ENCODE data around the gene CSNK2A3.
"Not testable (repeated sequence)": the region's sequence is repeated elsewhere in the genome, so short reads cannot be mapped to it uniquely, and the experiment has no call there.

The CSNK2A3 gene

DNA sequence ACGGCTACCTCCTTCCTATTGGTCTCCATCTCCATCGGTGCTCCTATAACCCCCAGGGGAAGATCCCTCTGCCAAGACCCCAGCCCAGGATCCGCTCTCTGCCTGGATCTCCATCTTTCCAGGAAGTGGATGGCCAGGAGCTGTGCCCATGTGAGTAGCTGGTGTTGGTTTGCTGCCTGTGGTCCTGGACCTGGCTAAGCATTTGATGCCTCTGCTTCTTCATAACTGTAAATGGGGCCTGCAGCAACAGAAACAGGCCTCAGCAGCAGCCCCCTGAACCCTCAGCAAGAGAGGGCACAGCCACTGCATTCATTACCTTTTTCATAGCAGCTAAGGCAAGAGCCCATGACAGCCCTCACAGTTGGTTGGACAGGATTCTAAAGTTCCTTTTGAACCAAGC, 26.6 kb upstream of the CSNK2A3 start:
- no peak for DNase-seq (ENCODE audit: low read depth)

DNA sequence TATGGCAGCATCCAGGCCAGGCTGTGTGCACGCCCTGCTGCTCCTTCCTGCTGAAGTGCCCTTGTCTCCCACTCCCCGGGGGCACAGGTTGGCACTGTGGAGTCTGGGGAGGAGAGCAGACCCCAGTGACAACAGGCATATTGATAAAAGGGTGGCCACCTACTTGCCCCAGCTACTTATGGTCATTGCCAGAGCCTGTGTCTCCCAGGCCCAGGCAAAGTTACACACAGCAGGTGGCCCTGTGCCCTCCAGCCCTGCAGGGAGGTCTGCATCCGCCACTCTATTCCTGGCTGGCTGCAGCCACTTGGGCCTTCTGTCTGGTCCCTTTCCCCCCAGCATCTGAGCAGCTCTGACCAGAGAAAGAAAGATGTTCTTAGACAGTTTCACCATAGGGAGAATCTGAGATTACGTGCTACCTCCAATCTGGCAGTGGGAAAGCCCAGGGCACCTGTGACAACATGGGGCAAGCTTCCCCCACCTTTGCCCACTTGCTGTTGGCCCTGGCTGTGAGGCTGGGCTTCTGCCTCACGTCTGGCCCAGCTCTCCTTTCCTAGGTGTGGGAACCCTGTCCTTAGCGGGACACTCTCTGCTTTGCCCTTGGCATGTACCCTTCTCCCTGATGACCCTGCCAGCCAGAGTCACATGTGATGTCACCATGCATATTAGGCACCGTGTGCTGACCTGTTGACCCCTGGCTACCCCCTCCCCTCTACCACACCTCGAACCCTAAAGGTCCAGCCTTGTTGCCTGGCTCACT, 25.3 kb upstream of the CSNK2A3 start:
- DNase-seq (ENCODE audit: low read depth) = no peak

- DNase-seq (ENCODE audit: low read depth) = no peak
Measured at GRCh38 chr11:11374358-11375148, 21.5 kb upstream of the CSNK2A3 start.

GRCh38 chr11:11373934-11374333, 20.9 kb upstream of the CSNK2A3 start:
- DNase-seq (ENCODE audit: low read depth) = no peak

- no peak for DNase-seq (ENCODE audit: low read depth)
Measured at GRCh38 chr11:11372461-11372860, 19.4 kb upstream of the CSNK2A3 start.

DNA sequence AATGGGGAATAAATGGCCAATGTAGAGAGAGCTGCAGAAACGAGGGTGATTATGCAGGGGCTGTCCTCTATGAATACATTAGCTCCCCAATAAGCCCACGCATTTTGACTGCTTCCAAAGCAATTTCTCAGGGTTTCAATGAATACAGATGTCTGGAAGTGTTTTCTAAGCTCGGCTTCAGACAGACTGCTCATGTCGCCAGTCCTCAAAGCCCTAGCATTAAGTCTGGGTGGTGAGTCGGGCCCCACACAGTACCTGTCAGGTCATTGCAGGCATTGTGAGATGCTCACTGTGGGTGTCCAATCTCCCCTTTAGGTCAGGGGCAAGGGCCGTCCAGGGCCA, 17.9 kb upstream of the CSNK2A3 start:
- no peak for DNase-seq (ENCODE audit: low read depth)

GRCh38 chr11:11370255-11370961, 17.4 kb upstream of the CSNK2A3 start:
- DNase-seq (ENCODE audit: low read depth) = no peak

DNA sequence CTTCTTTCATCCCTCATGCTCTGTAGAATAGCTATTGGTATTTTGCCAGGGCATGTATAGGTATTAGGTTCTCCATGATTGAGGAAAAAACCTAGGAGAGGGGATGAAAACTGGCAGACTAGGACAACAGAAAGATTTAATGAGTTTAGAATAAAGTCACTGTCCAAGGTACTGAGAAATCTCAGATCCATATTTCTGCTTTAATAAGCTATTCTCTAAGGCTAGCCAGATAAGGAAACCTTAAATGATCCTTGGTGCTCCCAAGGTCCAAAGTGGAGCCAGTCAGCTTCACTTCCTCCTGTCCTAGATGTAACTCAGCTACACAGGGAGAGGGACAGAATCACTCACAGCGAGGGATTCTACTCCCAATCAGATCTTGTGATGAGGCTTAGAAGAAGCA, 13.7 kb upstream of the CSNK2A3 start:
- DNase-seq (ENCODE audit: low read depth) = no peak

DNA sequence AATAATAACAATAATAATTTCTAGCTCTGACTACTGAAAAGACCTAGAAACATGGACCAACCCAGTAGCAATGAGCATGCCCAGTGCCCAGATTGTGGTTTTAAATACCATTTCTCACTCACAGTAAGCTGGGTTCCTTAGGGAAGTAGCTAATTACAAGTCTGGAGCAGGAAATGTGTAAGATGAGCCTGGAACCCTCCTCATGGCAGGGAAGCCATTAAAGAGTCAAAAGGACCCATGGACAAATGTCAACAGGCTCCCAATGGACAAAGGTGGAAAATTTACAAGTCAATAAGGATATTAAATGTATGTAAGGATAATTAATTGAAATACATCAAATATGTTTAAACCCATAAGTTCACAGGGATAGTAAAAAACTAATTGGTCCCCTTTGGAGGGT, 10.6 kb upstream of the CSNK2A3 start:
- no peak for DNase-seq (ENCODE audit: low read depth)

DNA sequence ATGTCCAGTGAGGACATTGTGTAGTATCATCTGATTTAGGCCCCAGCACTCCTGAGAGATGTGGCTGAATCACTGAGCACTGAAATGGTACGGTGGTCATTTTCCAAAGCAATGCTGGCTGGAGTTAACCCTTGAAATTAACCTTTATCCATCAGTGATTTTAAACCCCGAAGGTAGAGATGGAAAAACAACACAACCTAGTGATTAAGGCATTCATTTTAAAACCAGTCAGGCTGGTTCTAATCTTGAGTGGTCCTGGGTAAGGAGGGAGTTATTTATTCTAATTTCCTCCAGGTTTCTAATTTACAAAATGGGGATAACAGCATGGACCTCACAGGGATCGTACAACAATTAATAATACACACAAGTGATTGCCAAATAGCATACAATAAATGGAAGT, 6.6 kb upstream of the CSNK2A3 start:
- no peak for DNase-seq (ENCODE audit: low read depth)

GRCh38 chr11:11356842-11357241, 3.8 kb upstream of the CSNK2A3 start:
- DNase-seq (ENCODE audit: low read depth) = no peak

GRCh38 chr11:11351851-11352250, 1.2 kb downstream of the CSNK2A3 start:
- DNase-seq (ENCODE audit: low read depth) = not testable (repeated sequence)

DNA sequence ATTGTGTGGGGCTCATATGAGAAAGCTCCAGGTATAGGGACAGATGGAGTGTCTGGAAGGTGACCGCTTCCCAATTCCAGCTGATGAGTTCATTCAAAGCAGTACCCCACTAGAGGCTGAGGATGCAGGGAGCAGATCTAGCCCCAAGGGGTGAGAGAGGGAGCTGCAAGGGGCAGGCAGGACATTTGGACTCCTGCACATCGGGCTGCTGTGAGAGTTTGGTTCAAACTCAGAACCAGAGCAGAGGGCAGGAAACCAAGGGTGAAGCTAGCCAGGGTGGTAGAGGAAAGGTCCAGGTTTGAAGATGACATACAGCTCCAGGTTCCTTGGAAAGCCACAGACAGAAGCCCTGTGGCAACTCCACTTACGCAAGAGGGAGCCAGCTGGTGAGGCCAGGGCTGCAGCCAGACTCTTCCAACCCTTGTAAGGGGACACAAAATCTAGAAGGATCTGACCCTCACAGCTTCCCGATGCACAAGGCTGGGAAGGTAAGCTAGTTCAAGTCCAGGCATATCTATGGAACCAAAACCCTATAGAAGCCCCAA, 1.9 kb downstream of the CSNK2A3 start:
- no peak for DNase-seq (ENCODE audit: low read depth)

DNA sequence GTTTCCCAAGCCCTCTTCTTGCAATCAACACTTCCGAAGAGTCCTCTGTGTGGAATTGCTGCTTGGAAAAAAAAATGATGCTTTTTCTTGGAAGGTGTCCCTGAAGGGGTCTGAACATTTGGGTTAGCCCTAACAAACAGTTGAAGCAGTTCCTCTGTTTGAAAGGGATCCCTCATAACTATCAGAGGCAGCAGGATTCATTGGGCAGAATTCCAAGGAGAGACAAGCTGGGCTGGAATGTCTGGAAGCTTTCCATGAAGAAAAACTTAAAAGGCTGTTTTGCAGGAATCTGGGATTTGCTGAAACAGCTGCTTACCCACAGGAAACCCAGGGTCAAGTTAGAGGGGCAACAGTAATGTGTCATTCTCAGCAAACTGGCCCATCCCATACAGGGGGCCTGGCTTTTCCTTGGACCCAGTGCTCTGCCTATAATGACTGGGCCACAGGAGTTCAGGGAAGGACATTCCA, 3.1 kb downstream of the CSNK2A3 start:
- DNase-seq (ENCODE audit: low read depth) = peak; percentile 25

GRCh38 chr11:11349106-11349825, 3.8 kb downstream of the CSNK2A3 start:
- DNase-seq (ENCODE audit: low read depth) = no peak

DNA sequence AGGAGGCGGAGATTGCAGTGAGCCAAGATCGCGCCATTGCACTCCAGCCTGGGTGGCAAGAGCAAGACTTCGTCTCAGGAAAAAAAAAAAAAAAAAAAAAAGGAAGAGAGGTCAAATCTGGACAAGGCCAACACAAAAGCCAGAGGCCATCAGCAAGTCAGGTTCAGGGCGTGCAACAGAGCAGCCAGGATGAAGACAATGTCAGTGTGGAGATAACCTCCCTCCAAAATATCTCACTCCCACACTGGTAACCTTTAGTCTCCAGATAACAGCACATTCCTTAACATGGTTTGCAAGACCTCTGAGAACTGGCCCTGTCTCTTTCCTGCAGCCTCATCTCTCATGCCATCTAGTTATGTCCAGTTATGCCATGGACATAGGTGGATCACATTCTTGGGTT, 4.7 kb downstream of the CSNK2A3 start:
- DNase-seq (ENCODE audit: low read depth) = no peak

- no peak for DNase-seq (ENCODE audit: low read depth)
Measured at GRCh38 chr11:11347592-11347991, 5.5 kb downstream of the CSNK2A3 start.

DNA sequence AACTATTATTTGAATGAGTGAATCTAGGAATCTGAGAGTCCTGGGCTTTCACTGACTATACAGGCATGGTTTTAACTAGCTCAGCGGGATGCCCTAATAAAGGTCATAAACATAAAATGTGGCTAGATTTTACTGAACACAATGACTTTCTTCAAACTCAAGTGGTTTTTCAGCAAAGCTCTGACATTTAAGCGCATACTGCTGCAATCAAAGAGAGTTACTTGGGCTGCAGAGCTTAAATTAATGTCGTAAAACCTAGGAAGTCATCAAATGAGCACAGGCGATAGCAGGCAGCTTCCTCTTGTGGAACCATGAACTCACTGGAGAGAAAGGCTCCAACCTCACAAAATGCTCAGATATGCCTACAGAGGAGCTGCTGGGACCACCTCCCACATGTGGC, 6.7 kb downstream of the CSNK2A3 start:
- DNase-seq (ENCODE audit: low read depth) = no peak

DNA sequence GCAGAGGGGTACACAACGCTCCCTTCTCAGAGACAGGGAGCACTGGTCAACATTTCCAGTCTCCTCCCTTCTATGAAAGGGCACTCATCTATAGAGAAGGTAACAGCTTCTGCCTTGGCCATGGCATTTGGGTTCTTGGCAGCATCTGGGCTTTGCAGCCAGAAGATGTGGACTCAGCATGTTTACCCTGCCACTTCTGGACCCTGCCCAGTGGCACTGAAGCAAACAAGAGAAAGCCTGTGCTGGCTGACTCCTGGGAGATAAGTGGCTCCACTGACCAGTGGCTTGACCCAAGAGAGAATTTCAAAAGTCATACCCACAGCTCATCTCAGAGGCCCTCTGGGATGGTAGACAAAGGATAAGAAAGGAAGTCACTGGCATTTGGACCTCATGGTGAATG, 8.0 kb downstream of the CSNK2A3 start:
- DNase-seq (ENCODE audit: low read depth) = no peak

- DNase-seq (ENCODE audit: low read depth) = no peak
Measured at GRCh38 chr11:11344045-11344444, 9.0 kb downstream of the CSNK2A3 start.

- DNase-seq (ENCODE audit: low read depth) = no peak
Measured at GRCh38 chr11:11338304-11338703, 14.7 kb downstream of the CSNK2A3 start.

- no peak for DNase-seq (ENCODE audit: low read depth)
Measured at GRCh38 chr11:11336664-11337063, 16.4 kb downstream of the CSNK2A3 start.
